Kasumi-1 (cell line): ENCODE measurements around the gene U2SURP.

Experiments used
- DNase-seq, 2 experiments: peaks; one replicate each; lab custom pipeline; 2025; lab: John Stamatoyannopoulos, UW

Gene U2SURP

DNA sequence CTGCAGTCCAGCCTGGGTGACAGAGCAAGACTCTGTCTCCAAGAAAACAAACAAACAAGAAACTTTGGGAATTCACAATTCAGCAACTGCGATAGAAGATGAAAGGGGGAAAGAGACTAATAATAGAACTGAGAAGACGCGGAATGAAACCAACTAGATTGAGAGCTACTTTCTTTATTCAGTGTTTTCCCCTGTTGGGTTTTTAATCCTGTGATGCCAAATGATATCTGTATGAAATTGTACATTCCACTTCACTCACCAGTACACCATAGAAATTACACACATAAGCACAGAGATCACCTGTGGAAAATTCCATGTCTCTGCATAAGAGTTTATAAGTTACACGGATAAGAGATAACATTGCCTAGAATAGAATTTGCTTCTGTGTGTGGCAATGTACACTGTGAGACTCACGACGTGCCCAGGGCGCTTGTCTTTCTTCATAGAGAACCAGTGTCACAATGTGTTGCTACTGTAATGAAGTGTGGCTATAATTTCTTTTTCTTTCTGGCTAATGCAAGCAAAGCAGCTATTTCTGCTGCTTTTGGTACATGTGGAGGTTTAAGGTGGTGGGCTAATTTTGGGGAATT is 100.5 kb downstream of the U2SURP start:
- no peak for DNase-seq

- no peak for DNase-seq
Observed at GRCh38 chr3:143103652-143104051, 102.3 kb downstream of the U2SURP start.

DNA sequence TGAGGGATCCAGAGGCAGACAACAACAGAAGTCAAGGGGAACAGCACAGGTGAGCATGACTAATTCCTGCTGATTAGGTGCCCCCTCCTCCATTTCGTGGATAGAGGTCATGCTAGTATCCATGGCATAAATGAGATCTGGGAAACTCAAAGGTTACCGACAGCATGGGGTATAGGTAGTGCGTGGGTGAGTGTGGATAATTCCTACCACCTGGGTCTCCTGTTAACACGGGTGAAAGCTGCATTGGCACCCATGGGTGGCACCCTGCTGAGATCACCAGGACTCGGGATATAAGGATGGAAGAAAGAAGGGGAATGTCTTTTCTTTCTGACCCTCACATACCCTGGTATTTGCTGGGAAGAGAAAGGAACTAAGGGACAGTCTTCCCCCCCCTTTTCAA is 103.8 kb downstream of the U2SURP start:
- no peak for DNase-seq

DNA sequence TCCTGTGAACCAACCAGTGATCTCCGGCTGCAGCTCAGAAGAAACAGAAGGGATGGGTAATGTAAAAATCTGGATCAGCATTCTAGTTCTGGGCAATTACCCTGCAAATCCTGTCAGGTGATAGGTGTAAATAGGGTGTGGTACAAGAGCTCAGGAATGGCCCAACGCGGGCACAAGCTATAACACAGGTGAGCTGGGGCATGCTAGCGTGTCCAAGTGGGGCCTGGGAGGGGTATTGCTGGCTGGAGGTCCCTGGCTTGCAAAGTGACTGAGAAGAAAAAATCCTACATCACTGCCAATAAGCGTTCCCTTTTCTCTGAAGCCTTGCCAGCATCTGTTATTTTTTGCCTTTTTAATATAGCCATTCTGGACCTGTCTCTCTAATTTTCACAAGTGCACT is 108.5 kb downstream of the U2SURP start:
- no peak for DNase-seq
